ENCODE measurements around the gene ITM2C. TPM values are rescaled to one million over a fixed set of nuclear protein-coding genes. Genes with fewer than 3 reads are reported as not detected.

ITM2C gene
- total and polyA plus RNA-seq, 8 donors: 26.9 to 1,030 (median 47.2) TPM

DNA sequence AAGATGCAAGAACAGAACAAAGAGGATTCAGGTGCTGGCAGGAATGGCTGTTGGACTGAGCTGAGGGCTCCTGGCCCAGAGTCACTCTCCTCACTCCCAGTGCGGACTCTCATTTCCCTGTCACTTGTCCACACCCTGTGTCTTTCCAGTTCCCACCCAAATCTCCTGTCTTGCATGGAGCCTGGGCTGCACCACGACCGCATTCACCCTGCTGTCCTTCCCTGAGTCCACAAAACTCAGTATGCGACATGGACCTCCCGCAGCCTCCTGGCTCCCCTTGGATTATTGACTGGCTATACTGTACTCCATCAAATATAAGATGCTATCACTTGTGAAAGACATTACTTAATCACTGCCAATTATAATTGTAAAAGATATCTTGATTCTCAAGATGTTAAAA lies 2.5 kb upstream of the ITM2C start:
- Histone ChIP-seq H3K27ac (no peak overlapping the region), H3K9me3 (no peaks in the 10 kb centered on the region), H3K4me1 (peaks cover 22 to 31% (median 30%) of the 10 kb centered on the region in 4 donors), H3K27me3 (peaks cover 0 to 20% (median 3%) of the 10 kb centered on the region in 3 donors), H3K36me3 (no peaks in the 10 kb centered on the region), H3K4me3 (no peak overlapping the region)
- intact Hi-C loops (cut with DNase I; ENCODE audit: low total_unique reads): no loop called here
- TF ChIP-seq EP300 (IDR thresholded peaks at IDR 0.05): no peak
- TF ChIP-seq, protein P1, sequence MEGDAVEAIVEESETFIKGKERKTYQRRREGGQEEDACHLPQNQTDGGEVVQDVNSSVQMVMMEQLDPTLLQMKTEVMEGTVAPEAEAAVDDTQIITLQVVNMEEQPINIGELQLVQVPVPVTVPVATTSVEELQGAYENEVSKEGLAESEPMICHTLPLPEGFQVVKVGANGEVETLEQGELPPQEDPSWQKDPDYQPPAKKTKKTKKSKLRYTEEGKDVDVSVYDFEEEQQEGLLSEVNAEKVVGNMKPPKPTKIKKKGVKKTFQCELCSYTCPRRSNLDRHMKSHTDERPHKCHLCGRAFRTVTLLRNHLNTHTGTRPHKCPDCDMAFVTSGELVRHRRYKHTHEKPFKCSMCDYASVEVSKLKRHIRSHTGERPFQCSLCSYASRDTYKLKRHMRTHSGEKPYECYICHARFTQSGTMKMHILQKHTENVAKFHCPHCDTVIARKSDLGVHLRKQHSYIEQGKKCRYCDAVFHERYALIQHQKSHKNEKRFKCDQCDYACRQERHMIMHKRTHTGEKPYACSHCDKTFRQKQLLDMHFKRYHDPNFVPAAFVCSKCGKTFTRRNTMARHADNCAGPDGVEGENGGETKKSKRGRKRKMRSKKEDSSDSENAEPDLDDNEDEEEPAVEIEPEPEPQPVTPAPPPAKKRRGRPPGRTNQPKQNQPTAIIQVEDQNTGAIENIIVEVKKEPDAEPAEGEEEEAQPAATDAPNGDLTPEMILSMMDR (IDR thresholded peaks at IDR 0.05): no peak
- TF ChIP-seq POLR2A (IDR thresholded peaks at IDR 0.05): no peak
- TF ChIP-seq POLR2AphosphoS5 (IDR thresholded peaks at IDR 0.05): no peak
- WGBS, 5 donors: 82 to 92% (median 88%) methylated on average over 5 of the region's 5 CpGs
- no peak for DNase-seq

DNA sequence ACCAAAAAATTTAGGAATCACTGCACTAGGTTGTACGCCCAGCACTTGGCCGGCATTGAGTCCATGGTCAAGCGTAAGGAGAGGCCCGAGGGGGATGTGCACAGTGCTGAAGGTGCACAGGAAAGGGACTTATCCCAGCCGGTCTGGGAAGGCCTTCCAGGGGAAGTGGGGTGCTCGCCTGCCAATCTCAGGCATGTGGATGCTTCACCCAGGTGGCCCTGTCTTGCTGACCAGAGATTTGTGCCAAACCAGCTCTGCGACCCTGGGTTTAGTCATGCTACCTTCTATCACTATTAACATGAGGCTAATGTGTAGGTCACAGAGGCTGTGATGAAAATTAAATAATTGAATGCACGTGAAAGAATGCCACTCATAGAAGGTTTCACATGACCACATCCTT lies 1.7 kb upstream of the ITM2C start:
- peaks cover 0 to 13% (median 3%) of the 10 kb centered on the region in 3 donors for H3K27me3 ChIP-seq
- DNase-seq: no peak
- no peaks in the 10 kb centered on the region for H3K9me3 ChIP-seq
- 62 to 77% (median 73%) methylated on average over 7 to 8 of the region's 8 CpGs for WGBS, 5 donors
- H3K27ac ChIP-seq: no peak overlapping the region
- no peaks in the 10 kb centered on the region for H3K36me3 ChIP-seq
- intact Hi-C loops (cut with DNase I; ENCODE audit: low total_unique reads): no loop called here
- peaks cover 29 to 38% (median 36%) of the 10 kb centered on the region in 4 donors for H3K4me1 ChIP-seq
- no peak overlapping the region for H3K4me3 ChIP-seq
- TF ChIP-seq EP300 (IDR thresholded peaks at IDR 0.05) (no peak), POLR2A (IDR thresholded peaks at IDR 0.05) (no peak), POLR2AphosphoS5 (IDR thresholded peaks at IDR 0.05) (no peak)
- TF ChIP-seq, protein P1 (IDR thresholded peaks at IDR 0.05): no peak

DNA sequence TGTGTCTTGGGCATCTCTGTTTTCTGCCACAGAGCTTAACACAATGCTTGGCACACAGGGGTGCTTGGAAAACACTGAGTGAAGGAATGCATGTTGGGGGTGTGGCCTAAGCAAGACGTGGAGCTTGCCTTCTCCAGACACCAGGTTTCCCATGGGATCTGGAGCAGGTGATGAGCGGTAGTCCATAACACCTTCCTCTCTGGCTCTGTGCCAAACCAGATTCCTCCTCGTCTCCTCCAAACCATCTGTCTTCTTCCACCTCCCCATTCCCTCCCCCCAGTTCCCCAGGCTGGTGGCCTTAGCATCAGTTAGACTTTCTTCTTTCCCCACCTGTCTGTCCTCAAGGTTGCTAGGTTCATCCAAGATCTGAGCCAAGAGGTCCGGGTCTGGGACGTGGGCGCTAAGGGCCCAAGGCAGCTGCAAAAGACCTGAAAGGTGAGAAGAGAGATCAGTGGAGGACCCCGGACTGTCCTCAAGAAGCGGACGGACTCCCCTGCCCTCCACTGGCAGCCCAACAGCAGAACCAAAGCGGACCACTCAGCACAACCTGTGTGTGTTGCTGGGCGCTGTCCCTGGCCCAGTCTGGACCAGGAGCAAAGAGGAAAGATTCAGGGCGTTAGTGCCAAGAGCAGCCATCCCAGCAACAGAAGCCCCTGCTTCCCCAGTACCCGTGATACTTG lies 1.2 kb upstream of the ITM2C start:
- intact Hi-C loops (cut with DNase I; ENCODE audit: low total_unique reads): no loop called here
- Histone ChIP-seq H3K27me3 (peaks cover 0 to 10% (median 0%) of the 10 kb centered on the region in 3 donors), H3K27ac (no peak overlapping the region), H3K4me1 (peaks cover 33 to 44% (median 40%) of the 10 kb centered on the region in 4 donors), H3K36me3 (no peaks in the 10 kb centered on the region), H3K4me3 (no peak overlapping the region), H3K9me3 (no peaks in the 10 kb centered on the region)
- 75 to 84% (median 82%) methylated on average over 11 to 13 of the region's 13 CpGs for WGBS, 5 donors
- no peak for TF ChIP-seq EP300 (IDR thresholded peaks at IDR 0.05)
- TF ChIP-seq, protein P1 (IDR thresholded peaks at IDR 0.05): no peak
- TF ChIP-seq POLR2A (IDR thresholded peaks at IDR 0.05): no peak
- TF ChIP-seq POLR2AphosphoS5 (IDR thresholded peaks at IDR 0.05): no peak
- peak in 1 of 2 donors; percentile 32 for DNase-seq

DNA sequence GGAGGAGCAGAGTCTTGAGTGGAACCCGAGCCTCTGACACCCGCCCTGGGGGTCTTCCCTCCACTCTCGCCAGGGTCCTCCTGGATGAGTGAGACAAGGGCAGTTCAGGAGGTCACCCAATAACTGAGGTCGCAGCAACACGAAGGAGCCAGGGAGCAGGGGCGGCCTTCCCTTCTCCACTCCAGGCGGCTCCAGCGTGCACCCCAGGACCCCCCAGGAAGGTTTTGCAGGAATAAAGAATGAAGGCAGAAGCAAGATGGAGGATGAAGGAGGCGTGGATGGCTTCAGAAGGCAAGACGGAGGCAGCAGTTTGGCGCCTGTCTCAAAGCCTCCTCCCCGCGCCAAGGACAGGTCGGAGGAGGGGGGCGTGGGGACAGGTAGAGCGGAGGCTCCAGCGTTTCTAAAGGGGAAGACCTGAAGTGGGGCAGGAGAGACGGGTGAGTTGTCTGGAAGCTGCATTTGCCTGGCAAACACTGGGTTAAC lies 579 bp upstream of the ITM2C start:
- no peaks in the 10 kb centered on the region for H3K36me3 ChIP-seq
- peak overlapping the region in 2 of 5 donors; percentile 69 to 84 for H3K27ac ChIP-seq
- H3K9me3 ChIP-seq: no peaks in the 10 kb centered on the region
- intact Hi-C loops (cut with DNase I; ENCODE audit: low total_unique reads): no loop called here
- peaks cover 0 to 10% (median 0%) of the 10 kb centered on the region in 3 donors for H3K27me3 ChIP-seq
- DNase-seq: no peak
- no peak for TF ChIP-seq POLR2A (IDR thresholded peaks at IDR 0.05)
- TF ChIP-seq, protein P1 (IDR thresholded peaks at IDR 0.05): no peak
- no peak for TF ChIP-seq POLR2AphosphoS5 (IDR thresholded peaks at IDR 0.05)
- TF ChIP-seq EP300 (IDR thresholded peaks at IDR 0.05): no peak
- H3K4me3 ChIP-seq: peak overlapping the region; percentile 73 to 92 (median 82)
- 41 to 54% (median 51%) methylated on average over 18 of the region's 18 CpGs for WGBS, 5 donors
- peaks cover 39 to 50% (median 45%) of the 10 kb centered on the region in 4 donors for H3K4me1 ChIP-seq

Measured in stomach (tissue), 9 donors.